GM21528 (cell line): ENCODE measurements around the gene EEF1AKMT3.
"Not testable (repeated sequence)": the region's sequence is repeated elsewhere in the genome, so short reads cannot be mapped to it uniquely, and the experiment has no call there.

Experiments
- ATAC-seq: cut with Tn5 transposase; IDR thresholded peaks from one replicate; pipeline ENCODE4 v1.9.1; 2021; ENCODE audit warnings: mild to moderate bottlenecking, moderate library complexity; ENCODE audit not compliant: unreplicated experiment, low FRiP score

Gene EEF1AKMT3

DNA sequence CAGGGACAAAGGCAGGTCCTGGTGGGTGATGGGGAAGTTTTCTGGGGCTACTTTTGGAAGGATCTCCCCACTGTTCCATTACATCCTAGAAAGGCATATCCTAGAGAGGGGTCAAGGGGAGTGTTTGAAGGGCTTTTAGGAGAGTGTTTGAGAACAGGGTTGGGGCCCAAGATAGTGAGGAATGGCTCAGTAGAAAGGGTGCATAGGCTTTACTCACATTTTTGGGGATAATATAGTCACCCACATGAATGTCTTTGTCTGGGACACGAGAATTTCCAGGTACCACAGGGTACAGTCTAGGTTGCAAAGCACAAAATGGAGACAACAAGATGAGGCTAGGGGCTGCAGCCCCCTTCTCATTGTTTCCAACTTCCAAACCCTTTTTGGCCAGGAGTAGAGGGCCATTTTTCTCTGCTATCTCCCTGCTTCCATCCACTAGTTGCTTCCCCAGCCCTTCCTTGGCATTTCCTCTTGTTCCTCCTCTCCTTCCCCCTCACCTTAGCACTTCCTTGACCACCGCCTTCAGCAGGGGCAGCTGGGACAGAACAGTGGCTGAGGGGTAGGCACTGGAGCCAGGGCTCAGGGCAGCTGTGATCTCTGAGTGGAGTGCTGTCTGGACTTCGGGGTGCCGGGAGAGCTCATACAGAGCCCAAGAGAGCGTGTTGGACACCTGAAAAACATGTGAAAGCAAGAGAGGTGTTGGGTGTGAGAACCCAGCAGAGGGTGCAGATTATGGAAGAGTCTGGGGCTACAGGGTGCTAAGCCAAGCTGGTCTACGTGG is 8.3 kb upstream of the EEF1AKMT3 start:
- ATAC-seq: no peak

- no peak for ATAC-seq
Measured at GRCh38 chr12:57764662-57765002, 7.8 kb upstream of the EEF1AKMT3 start.

DNA sequence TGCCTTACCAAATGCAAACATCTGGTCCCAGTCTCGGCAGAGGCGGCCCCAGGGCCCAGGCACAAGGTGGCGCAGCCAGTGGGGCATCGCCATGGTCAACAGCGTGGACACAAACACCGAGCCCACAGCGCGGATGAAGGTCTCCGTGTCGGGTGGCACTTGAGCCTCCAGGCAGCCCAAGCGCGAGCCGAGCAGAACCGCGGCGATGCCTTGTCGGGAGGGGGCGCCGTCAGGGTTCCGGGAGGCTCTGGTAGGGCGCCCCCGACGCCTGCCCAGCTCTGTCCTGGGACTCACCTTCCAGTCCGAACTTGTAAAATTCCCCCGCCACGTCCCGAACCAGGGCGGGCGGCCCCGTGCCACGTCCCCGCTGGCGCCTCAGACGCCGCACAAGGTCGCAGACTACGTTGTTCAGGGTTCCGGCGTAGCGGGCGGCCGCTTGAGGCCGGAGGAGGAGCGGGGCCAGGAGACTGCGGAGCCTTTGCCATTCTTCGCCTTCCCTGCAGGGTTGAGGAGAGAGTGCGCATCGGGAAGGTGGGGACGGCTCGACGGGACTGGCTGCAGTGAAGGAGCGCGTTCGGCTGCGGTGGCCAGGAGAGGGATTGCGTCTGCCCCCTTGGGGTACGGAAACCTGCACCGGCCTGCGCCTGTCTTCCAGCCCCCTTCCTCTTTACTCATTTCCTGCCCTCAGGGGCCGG is 7.3 kb upstream of the EEF1AKMT3 start:
- peak; percentile 45 for ATAC-seq

- ATAC-seq: no peak
Measured at GRCh38 chr12:57765698-57766463, 6.5 kb upstream of the EEF1AKMT3 start.

DNA sequence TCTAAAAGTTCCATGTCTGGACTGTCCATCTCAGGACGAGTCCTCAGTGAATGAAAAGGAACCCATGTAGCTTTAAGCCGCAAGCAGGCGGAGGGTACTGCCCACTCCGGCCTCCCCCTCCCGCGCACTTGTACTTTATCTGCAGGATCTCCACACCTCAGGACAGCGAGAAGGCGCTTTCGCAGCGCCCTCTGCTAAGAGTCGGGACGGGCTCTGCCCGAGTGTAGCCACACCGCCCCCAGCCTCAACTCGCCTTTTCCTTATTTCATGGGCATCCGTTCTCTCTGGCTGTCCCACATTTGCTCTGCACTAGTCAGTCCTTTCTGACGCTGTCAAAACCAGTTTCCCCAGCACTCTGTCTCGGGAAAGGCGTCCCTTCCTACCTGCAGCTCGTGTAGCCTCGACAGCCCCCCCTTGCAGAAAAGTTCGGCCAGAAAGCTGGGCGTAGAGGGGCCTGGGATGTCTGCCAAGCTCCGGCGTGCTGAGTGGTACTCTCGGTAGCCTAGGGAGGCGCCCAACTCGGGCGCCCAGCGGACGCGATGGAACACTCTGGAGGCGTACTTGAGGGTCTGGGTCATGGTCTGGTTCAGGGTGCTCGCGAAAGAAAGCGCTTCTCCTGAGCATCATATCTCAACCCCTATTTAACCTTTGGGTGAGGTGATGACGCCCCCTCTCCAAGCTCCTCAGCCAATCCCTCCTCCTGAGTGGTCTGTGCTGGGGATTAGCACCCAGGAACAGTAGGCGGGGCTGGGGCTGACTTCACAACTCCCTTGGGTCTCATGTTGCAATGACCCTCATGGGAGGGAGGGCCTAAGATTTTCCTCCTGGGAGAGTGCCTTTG is 5.7 kb upstream of the EEF1AKMT3 start, which contains the start of gene CYP27B1:
TSS of gene CYP27B1 (minus strand) at position 615 of the 841 bp plus-strand sequence. CDS start at position 578, 37 bp downstream.
- no peak for ATAC-seq

DNA sequence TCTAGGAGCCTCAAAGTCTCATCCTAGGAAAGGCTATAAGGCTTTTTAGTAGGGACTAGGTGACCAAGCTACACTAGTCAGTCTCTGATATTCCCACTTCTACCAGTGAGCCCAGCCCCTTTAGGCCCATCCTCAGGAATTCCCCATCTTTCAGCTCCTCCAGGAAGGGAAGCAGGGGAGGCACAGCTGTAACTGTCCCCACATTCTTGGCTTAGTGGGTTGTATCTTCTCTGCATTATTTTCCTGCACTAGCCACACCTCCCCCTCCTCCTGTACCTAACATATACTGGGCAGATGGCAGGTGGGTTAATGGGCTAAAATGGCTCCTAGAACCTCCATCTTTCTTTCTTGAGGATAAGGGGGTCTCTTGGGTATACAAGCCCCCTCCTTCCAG is 5.1 kb upstream of the EEF1AKMT3 start:
- no peak for ATAC-seq

DNA sequence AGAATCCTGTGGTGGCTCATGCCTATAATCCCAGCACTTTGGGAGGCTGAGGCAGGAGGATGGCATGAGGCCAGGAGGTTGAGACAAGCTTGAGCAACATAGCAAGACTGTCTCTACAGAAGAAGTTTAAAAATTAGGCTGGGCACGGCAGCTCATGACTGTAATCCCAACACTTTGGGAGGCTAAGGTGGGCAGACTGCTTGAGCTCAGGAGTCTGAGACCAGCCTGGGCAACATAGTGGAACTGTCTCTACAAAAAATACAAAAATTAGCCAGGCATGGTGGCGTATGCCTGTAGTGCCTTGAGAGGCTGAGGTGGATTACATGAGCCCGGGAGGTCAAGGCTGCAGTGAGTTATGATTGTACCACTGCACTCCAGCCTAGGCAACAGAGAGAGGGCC is 4.5 kb upstream of the EEF1AKMT3 start:
- ATAC-seq: no peak

DNA sequence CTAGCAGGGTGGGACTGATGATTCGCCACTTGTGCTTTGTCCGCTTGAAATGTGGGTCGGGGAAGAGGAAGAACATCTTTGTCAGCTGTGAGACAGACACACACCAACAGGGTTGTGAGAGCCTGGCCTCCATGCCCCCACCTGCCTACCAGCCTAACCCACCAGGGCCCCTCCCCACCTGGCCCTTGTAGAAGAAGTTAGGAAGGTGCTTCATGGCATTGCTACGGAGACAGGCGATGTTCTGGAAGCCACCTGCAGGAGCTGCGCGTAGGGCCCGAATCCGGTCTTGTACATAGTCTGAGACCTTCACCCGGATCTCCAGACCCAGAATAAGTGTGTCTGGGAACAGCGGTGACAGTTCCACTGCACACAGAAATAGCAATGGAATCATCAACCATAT is 2.8 kb upstream of the EEF1AKMT3 start:
- no peak for ATAC-seq

GRCh38 chr12:57770734-57771133 is 1.7 kb upstream of the EEF1AKMT3 start:
- no peak for ATAC-seq

GRCh38 chr12:57771236-57771872 is 1.1 kb upstream of the EEF1AKMT3 start:
- ATAC-seq: peak; percentile 73

DNA sequence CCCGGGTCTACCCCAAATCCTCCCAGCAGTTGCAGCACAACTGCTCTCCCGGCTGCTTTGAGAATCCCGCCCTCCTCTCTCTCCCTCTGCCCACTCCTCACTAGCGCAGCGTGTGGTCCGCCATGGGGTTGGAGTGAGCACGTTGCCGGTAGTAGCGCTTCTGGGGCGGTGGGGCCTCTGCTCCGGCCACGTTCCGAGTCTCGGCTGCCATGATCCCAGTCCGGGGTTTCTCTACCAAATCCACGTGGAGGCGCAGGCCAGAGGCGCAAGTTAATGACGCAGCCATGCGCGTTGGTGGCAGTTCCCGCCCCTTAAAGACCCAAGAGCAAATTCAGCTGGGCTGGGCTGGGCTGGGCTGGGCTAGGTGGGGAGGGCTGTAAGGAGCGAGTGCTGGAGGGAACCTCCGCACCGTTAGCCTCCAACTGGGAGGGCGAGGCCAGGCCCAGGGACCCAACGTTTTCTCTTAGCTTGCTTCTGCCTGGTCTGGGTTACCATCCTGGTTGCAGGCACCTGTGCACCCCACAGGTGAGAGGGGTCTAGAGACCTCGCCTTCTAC is 463 bp upstream of the EEF1AKMT3 start, which contains the start of gene METTL1:
TSS of gene METTL1 (minus strand) at position 233 of the 556 bp plus-strand sequence. CDS start at position 211, 22 bp downstream.
- peak; percentile 77 for ATAC-seq

DNA sequence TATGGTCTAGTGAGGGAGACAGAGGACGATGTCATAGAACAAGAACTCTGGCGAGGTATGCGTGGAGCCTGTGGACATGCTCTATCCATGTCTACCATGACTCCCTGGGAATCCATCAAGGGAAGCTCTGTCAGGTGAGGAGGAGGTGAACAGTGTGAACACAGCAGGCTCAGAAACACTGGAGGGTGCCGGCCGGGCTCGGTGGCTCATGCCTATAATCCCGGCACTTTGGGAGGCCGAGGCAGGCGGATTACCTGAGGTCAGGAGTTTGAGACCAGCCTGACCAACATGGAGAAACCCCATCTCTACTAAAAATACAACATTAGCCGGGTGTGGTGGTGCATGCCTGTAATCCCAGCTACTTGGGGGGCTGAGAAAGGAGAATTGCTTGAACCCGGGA is 2.2 kb downstream of the EEF1AKMT3 start:
- ATAC-seq: not testable (repeated sequence)

DNA sequence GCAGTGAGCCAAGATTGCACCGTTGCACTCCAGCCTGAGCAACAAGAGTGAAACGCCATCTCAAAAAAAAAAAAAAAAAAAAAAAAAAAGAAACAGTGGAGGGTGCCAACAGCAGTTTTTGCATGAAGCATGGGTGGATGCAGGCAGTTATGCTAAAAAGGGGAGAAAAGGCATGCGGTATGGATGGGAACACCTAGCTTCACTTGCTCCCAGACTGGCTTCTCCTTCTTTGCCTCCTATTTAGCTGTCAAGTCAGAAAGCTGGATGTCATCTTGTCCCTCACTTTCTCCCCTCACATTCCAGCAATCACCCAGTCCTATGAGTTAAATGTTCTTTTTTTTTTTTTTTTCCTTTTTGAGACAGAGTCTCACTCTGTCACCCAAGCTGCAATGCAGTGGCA is 2.6 kb downstream of the EEF1AKMT3 start:
- no peak for ATAC-seq

GRCh38 chr12:57775563-57776246 is 3.3 kb downstream of the EEF1AKMT3 start:
- no peak for ATAC-seq

GRCh38 chr12:57776247-57776587 is 3.8 kb downstream of the EEF1AKMT3 start:
- ATAC-seq: no peak

GRCh38 chr12:57777367-57777766 is 5.0 kb downstream of the EEF1AKMT3 start:
- no peak for ATAC-seq

DNA sequence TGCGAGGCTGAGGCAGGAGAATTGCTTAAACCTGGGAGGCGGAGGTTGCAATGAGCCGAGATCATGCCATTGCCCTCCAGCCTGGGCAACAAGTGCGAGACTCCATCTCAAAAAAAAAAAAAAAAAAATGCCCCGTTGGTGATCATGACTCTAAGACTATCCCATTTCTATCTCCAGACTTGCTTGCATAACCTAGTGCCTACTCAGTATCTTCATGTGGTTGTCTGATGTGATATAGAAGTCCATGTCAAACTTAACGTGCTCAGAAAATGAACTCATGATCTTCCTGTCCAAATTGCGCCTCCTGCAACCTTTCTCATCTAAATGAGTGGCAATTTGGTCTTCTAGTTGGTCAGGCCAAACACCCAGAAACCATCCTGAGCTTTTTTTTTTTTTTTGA is 5.5 kb downstream of the EEF1AKMT3 start:
- no peak for ATAC-seq

GRCh38 chr12:57779736-57780135 is 7.3 kb downstream of the EEF1AKMT3 start:
- no peak for ATAC-seq

- no peak for ATAC-seq
Measured at GRCh38 chr12:57780284-57780897, 8.0 kb downstream of the EEF1AKMT3 start.
